OCI-LY3 (cell line): Measurements from ENCODE around the gene PCK2.

Experiments used
- H2AFZ ChIP-seq: fragments of 200-600, 300-600 bp; shearing (Covaris generic); 2 replicates; pipeline ENCODE4 v1.6.0; 2014; ENCODE audit warnings: antibody characterized with exemption, low read depth, low read length
- H3K27ac ChIP-seq: fragments of 200-600, 300-600 bp; sonication (generic); 2 replicates; pipeline ENCODE4 v1.5.1; 2014; ENCODE audit warnings: mild to moderate bottlenecking, low read length, moderate library complexity, mixed read lengths
- H3K27me3 ChIP-seq: fragments of 200-600, 300-600 bp; sonication (generic); 2 replicates; pipeline ENCODE4 v1.6.1; 2014; ENCODE audit warnings: low read depth, low read length, mixed read lengths
- H3K36me3 ChIP-seq: fragments of 200-600, 300-600 bp; sonication (generic); replicated peaks from 2 replicates; pipeline ENCODE3; 2014; ENCODE audit warnings: low read depth, low read length, mixed read lengths
- H3K4me1 ChIP-seq: fragments of 300-600, 200-600 bp; sonication (generic); 2 replicates; pipeline ENCODE4 v1.6.1; 2014; ENCODE audit warnings: low read length, mixed read lengths
- H3K4me2 ChIP-seq: fragments of 200-600, 300-600 bp; sonication (generic); 2 replicates; pipeline ENCODE4 v1.6.1; 2014; ENCODE audit warnings: low read length, mixed read lengths
- H3K4me3 ChIP-seq: fragments of 300-600, 200-600 bp; sonication (generic); 2 replicates; pipeline ENCODE4 v1.5.1; 2014; ENCODE audit warnings: antibody characterized with exemption, mild to moderate bottlenecking, low read length, moderate library complexity
- H3K79me2 ChIP-seq: fragments of 300-600, 200-600 bp; shearing (Covaris generic); 2 replicates; pipeline ENCODE4 v1.6.1; 2014; ENCODE audit warnings: mild to moderate bottlenecking, low read length, mixed read lengths
- H3K9ac ChIP-seq: fragments of 300-600, 200-600 bp; shearing (Covaris generic); 2 replicates; pipeline ENCODE4 v1.6.0; 2014; ENCODE audit warnings: mild to moderate bottlenecking, low read length, moderate library complexity
- H3K9me3 ChIP-seq: fragments of 200-600, 300-600 bp; shearing (Covaris generic); 2 replicates; pipeline ENCODE4 v1.6.1; 2014; ENCODE audit warnings: low read length, mixed read lengths; ENCODE audit not compliant: insufficient read depth
- H4K20me1 ChIP-seq: fragments of 200-600, 300-600 bp; sonication (generic); 2 replicates; pipeline ENCODE4 v1.6.1; 2016; ENCODE audit warnings: low read length, mixed read lengths; ENCODE audit not compliant: insufficient read depth
- CTCF ChIP-seq: fragments of 200-600, 300-600 bp; sonication (generic); IDR thresholded peaks from 2 replicates; pipeline ENCODE4 v1.5.1; 2014; ENCODE audit warnings: antibody characterized with exemption, low read length, low read depth
- EZH2phosphoT487 ChIP-seq: fragments of 200-600 bp; shearing (Covaris generic); IDR thresholded peaks from 2 replicates; pipeline ENCODE4 v1.6.1; 2018; ENCODE audit warnings: antibody characterized with exemption, mixed run types, low read depth

PCK2 gene

GRCh38 chr14:24086193-24086955 is 7.7 kb upstream of the PCK2 start:
- no peak for TF ChIP-seq EZH2phosphoT487
- no peak for TF ChIP-seq CTCF
- Histone ChIP-seq H3K27ac (no peak overlapping the region), H4K20me1 (no peaks in the 10 kb centered on the region), H2AFZ (no peak overlapping the region), H3K4me1 (peaks cover 11% of the 10 kb centered on the region), H3K79me2 (no peaks in the 10 kb centered on the region), H3K9ac (no peak overlapping the region), H3K36me3 (no peaks in the 10 kb centered on the region), H3K4me3 (no peak overlapping the region), H3K9me3 (no peaks in the 10 kb centered on the region), H3K4me2 (no peak overlapping the region), H3K27me3 (peaks cover 17% of the 10 kb centered on the region)

GRCh38 chr14:24087004-24087403 is 7.1 kb upstream of the PCK2 start:
- Histone ChIP-seq H3K9me3 (no peaks in the 10 kb centered on the region), H3K27ac (no peak overlapping the region), H4K20me1 (no peaks in the 10 kb centered on the region), H2AFZ (no peak overlapping the region), H3K36me3 (no peaks in the 10 kb centered on the region), H3K4me3 (no peak overlapping the region), H3K27me3 (peaks cover 13% of the 10 kb centered on the region), H3K4me1 (peaks cover 8% of the 10 kb centered on the region), H3K79me2 (no peaks in the 10 kb centered on the region), H3K9ac (no peak overlapping the region), H3K4me2 (no peak overlapping the region)
- TF ChIP-seq EZH2phosphoT487 (no peak), CTCF (no peak)

- no peaks in the 10 kb centered on the region for H3K9me3 ChIP-seq
- no peaks in the 10 kb centered on the region for H3K79me2 ChIP-seq
- H3K4me1 ChIP-seq = peaks cover 7% of the 10 kb centered on the region
- H3K36me3 ChIP-seq = no peaks in the 10 kb centered on the region
- H3K27me3 ChIP-seq = 0 out of 2 replicates have a peak, but pooled peaks cover 2% of the 10 kb centered on the region
- TF ChIP-seq EZH2phosphoT487 (no peak), CTCF (no peak)
- H3K4me2 ChIP-seq = no peak overlapping the region
- H3K27ac ChIP-seq = no peak overlapping the region
- no peak overlapping the region for H2AFZ ChIP-seq
- H3K9ac ChIP-seq = no peak overlapping the region
- H4K20me1 ChIP-seq = no peaks in the 10 kb centered on the region
- no peak overlapping the region for H3K4me3 ChIP-seq
Measured at GRCh38 chr14:24088095-24088494, 6.0 kb upstream of the PCK2 start.

- Histone ChIP-seq H3K4me1 (peaks cover 14% of the 10 kb centered on the region), H3K27me3 (no peaks in the 10 kb centered on the region), H3K4me3 (no peak overlapping the region), H3K9ac (no peak overlapping the region), H2AFZ (no peak overlapping the region), H3K36me3 (no peaks in the 10 kb centered on the region), H3K4me2 (no peak overlapping the region), H3K27ac (no peak overlapping the region), H3K9me3 (no peaks in the 10 kb centered on the region), H4K20me1 (no peaks in the 10 kb centered on the region), H3K79me2 (peaks cover 7% of the 10 kb centered on the region)
- TF ChIP-seq CTCF (no peak), EZH2phosphoT487 (no peak)
Measured at GRCh38 chr14:24089890-24090289, 4.2 kb upstream of the PCK2 start.
